Gastrocnemius medialis (tissue), 4 donors: Measurements from ENCODE around the gene CTAGE4.
"Not testable (repeated sequence)": the region's sequence is repeated elsewhere in the genome, so short reads cannot be mapped to it uniquely, and the experiment has no call there.

Source experiments
- POLR2A ChIP-seq, 2 donors: fragments of 450-650 bp; IDR thresholded peaks; one replicate each; pipeline ENCODE4 v1.6.1; 2017; ENCODE audit warnings: antibody characterized with exemption in 2 of 2, mild to moderate bottlenecking in 2 of 2, moderate library complexity in 2 of 2
- TF ChIP-seq, protein P1 (sequence below), 5 experiments: fragments of 450-650 bp in 3 of 5; fragments of 200-600 bp in 2 of 5; sonication (generic) in 2 of 5; IDR thresholded peaks in 4 of 5; conservative IDR thresholded peaks in 1 of 5; 1 replicate in 4 of 5; 2 replicates in 1 of 5; pipeline ENCODE4 v1.5.1; 2016 to 2019; ENCODE audit warnings: antibody characterized with exemption in 5 of 5, mild to moderate bottlenecking in 3 of 5, moderate library complexity in 3 of 5

DNA sequence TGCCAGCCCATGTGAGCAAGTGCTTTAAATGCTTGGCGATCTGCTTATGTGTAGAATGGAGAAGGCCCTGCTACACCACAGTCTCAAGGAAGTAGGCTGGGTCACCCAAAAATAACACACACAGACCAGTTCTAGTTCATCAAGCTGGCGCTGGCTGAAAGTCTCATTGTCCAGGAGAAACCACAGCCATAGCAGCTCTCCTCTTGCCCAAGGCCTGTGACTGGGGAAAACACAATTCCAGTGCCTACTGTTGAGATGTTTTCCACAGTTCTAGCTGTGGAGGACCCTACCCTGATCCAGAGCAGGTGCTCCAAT, 4.1 kb upstream of the CTAGE4 start:
- TF ChIP-seq, protein P1, sequence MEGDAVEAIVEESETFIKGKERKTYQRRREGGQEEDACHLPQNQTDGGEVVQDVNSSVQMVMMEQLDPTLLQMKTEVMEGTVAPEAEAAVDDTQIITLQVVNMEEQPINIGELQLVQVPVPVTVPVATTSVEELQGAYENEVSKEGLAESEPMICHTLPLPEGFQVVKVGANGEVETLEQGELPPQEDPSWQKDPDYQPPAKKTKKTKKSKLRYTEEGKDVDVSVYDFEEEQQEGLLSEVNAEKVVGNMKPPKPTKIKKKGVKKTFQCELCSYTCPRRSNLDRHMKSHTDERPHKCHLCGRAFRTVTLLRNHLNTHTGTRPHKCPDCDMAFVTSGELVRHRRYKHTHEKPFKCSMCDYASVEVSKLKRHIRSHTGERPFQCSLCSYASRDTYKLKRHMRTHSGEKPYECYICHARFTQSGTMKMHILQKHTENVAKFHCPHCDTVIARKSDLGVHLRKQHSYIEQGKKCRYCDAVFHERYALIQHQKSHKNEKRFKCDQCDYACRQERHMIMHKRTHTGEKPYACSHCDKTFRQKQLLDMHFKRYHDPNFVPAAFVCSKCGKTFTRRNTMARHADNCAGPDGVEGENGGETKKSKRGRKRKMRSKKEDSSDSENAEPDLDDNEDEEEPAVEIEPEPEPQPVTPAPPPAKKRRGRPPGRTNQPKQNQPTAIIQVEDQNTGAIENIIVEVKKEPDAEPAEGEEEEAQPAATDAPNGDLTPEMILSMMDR (IDR thresholded peaks at IDR 0.05 in 4 of 5, conservative IDR thresholded peaks at IDR 0.05 in 1 of 5): not testable (repeated sequence)
- TF ChIP-seq POLR2A (IDR thresholded peaks at IDR 0.05): not testable (repeated sequence)
